T-helper 2 cell treated with Interferon-gamma antibody and Interleukin-4, amounts not matched to agents 100 ng/mL and 5 ng/mL, for 36 hours (primary cell): Measurements from ENCODE around the gene BATF. TPM values are rescaled to one million over a fixed set of nuclear protein-coding genes. Genes with fewer than 3 reads are reported as not detected.

Experiments
- intact Hi-C: fragments of 100-400 bp; cut with micrococcal nuclease; formaldehyde crosslinking; loops from one replicate; pipeline ENCODE4 v1.15.1; 2023
- total RNA-seq: library from RNA; stranded (reverse); gene quantifications from 2 replicates; pipeline ENCODE4 v1.2.3, GENCODE V29; 2022

The BATF gene
- total RNA-seq, 1 donor from 2014 or later, result 56.0 TPM

GRCh38 chr14:75497701-75498100, 24.6 kb upstream of the BATF start:
- intact Hi-C loops, result loop anchor here (2.0 to 10.0 kb wide), 3 partner anchors 17 to 363 kb away; no protein-coding TSS in a partner anchor

DNA sequence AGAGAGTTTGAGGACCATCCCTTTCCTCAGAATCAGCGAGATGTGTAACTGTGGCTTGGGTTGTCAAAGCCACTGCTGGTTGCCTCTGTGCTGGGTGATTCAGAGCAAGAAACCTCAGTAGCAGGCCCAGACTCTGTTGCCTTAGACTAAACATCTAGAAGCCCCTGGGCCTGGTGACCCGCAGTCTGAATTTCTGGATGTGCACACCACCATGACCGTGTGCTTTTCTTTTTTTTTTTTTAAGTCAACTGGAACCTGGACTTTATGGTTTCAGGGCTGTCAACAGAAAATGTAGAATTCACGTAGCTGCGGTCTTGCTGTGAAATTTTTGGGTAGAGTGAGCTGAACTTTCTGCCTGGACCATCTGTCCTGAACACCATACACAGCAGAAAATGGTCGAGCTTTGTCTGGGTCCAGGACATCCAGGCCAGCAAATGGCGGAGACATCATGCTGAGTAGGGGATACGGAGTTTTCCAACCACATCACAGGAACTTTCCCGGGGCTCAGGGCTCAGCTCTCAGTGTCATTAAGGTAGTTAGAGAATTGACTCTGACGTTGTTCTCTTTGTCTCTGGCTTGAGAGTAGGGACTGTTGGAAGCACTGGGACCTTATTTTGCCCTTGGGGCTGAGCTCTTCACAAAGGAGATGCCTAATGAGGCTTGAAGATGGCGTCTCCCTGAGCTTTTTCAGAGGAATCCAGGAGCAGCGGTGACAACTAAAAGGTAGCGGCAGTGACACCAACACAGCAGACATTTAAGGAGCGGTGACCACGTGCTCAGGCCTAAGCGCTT, 23.0 kb upstream of the BATF start:
- intact Hi-C loops, result loop anchor here (2.0 to 10.0 kb wide), 3 partner anchors 16 to 364 kb away; no protein-coding TSS in a partner anchor

- intact Hi-C loops, result no loop called here
These were observed 21.2 kb upstream of the BATF start for GRCh38 chr14:75501080-75501479.

GRCh38 chr14:75504411-75504810, 17.9 kb upstream of the BATF start:
- intact Hi-C loops, result no loop called here

DNA sequence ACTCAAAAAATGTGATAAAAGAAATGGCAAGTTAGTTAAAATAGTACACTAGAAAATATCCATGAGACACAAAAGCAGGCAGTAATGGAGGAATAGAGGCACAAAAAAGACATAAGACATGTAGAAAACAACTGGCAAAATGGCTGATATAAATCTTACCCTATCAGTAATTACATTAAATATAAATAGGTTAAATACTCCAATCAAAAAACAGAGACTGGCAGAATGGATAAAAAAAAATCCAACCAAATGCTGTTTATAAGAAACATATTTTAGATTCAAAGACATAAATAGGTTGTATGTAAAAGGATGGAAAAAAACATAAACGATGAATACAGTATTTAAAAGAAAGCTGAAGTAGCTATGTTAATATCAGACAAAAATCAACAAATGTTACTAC, 15.3 kb upstream of the BATF start:
- intact Hi-C loops, result no loop called here

DNA sequence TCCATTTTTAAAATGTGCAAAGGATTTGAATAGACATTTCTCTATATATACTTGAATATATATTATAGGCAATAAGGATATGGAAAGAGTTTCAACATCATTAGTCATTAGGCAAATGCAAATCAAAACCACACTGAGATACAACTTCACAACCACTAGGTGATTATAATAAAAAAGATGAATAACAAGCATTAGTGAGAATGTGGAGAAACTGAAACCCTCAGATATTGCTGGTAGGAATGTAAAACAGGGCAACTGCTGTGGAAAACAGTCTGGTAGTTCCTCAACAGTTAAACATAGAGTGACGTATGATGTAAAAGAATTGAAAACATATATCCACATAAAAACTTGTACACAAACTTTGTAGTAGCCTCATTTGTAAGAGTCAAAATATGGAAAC, 11.7 kb upstream of the BATF start:
- intact Hi-C loops, result no loop called here

DNA sequence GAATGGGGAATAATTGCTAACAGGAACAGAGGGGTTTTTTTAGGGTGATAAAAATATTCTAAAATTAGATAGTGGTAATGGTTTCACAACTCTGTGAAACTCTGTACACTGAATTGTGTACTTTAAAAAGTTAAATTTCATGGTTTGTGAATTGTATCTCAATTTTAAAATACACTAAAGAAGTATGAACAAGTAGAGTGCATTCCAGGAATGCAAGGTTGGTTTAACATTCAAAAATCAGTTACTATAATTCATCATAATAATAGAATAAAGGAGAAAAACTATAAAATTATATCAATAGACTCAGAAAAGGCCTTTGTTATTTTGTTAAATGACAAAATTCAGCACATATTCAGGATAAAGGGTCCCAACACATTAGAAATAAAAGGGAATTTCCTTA, 11.1 kb upstream of the BATF start:
- intact Hi-C loops, result no loop called here

- intact Hi-C loops, result loop anchor here (2.0 kb wide), 1 partner anchor 15 kb away; no protein-coding TSS in a partner anchor
These were observed 8.2 kb upstream of the BATF start for GRCh38 chr14:75513911-75514672.

DNA sequence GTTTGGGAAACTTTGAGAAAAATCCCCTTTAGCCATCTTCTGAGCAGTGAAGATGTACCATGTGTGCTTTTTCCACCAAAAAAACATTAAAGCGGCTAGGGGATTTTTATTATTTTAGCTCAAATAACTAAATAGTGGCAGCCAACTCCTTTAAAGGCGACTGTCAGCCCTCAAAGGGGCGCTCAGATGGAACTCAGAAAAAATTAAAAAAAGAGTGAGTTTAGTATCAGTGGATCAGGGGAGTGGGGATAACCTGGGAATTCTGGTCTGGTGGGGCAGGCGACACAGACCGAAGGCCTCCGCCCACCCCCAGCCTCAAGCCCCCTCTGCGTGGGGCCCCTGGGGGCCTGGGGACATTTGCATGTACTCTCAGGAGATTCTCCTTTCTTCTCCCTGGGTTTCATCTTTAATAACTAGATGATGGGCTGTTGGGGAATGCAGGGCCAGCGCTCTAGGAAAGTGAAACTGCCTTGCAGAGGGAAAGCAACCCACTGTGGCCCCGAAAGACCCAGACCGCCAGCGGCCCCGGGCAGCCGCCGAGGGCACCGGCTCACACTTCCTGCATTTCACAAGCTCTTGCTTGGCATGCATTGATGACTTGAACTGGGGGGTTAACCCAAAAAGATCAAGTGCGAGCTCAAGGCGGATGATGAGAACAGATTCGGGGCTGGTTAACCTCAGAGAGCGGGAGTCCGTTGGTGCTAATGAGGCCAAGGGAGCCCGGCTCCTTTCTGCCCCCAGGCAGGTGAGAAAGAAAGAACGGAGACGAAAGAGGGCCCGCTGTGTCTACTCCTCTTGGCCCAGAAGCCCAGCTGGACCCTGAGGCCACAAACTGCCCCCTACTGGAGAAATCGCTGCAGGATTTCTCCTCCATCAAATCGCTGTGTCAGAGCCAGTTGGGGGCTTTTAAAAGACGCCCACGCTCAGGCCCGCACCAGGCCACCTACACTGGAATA, 7.3 kb upstream of the BATF start:
- intact Hi-C loops, result loop anchor here (2.0 kb wide), 1 partner anchor 16 kb away; no protein-coding TSS in a partner anchor

DNA sequence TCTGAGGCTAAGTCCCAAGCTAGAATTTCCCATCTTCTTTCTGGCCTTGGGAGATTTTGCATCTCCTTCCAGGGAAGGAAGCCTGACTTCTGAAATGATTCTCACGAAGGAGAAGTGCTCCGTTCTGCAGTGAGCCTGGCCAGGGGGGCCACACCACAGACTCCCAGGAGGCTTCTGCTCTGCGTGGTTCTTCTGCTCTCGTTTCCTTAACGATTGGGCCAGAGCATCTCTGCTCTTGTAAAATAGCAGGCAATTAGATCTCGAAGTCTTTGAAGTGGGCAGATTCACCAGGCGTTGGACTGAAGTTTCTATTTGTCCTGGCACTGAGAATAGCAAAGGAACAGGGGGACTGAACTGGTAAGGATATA, 6.7 kb upstream of the BATF start:
- intact Hi-C loops, result loop anchor here (2.0 kb wide), 1 partner anchor 17 kb away; no protein-coding TSS in a partner anchor

- intact Hi-C loops, result loop anchor here (2.0 kb wide), 1 partner anchor 42 kb away; no protein-coding TSS in a partner anchor
These were observed 3.6 kb upstream of the BATF start for GRCh38 chr14:75518625-75519024.

- intact Hi-C loops, result loop anchor here (2.0 kb wide), 1 partner anchor 41 kb away; no protein-coding TSS in a partner anchor
These were observed 2.9 kb upstream of the BATF start for GRCh38 chr14:75519394-75519793.

- intact Hi-C loops, result loop anchor here (2.0 to 5.0 kb wide), 2 partner anchors 33 to 41 kb away; no protein-coding TSS in a partner anchor
These were observed 2.2 kb upstream of the BATF start for GRCh38 chr14:75519826-75520728.

DNA sequence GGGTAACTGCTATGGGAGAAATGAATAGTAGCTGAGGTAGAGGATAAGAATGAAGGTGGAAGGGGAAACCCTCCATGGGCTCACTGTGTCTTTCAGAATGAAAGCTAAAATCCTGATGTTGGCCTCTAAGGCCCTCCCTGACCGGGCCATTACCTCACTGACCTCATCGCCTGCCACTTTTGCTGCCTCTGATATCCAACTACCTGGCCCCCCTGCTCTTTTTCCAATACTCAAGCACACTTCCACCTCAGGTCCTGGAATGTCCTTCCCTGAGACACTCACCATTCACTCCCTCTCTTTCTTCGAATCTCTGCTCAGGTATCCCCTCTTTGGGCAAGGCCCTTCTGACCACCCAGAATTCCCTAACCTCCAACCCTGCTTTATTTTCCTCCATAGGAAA, 1.4 kb upstream of the BATF start:
- intact Hi-C loops, result loop anchor here (5.0 kb wide), 1 partner anchor 34 kb away; no protein-coding TSS in a partner anchor

DNA sequence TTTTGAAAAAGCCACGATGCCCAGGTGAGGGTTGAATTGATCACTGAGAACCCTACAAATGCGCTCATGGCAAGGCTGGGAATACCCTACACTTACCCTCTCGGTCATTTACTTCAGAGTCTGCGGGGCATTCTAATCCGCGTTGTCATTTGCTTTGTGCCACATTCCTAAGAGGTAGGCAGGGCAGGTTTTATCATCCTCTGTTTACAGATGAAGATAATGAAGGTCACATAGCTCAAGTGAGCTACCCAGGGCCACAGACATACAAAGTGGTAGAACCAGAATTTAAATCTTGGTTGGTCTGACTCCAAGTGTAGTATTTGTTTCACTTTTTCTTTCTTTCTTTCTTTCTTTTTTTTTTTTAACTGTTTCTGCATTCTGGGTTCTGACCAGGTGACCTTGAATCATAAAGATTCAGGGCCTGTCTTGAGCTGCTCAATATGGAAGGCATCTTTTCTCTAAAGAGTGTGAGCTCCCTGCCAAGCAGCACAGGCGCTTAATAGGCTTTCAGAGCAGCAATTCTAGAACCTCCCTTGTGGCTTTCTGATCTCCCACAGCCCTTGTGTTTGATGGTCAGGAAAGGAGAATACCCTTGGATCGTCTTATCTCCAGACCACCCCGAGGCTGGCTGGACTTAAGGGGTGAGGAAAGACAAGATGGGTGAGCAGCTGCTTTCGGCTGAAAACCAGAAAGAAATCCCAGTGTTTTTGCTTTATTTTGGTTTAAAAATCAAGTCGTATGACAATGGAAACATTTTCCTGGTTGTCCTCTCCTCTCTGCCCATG, 662 bp upstream of the BATF start:
- intact Hi-C loops, result loop anchor here (1.0 to 5.0 kb wide), 3 partner anchors 21 to 139 kb away; partner anchors contain the start of genes ERG28 and TTLL5

DNA sequence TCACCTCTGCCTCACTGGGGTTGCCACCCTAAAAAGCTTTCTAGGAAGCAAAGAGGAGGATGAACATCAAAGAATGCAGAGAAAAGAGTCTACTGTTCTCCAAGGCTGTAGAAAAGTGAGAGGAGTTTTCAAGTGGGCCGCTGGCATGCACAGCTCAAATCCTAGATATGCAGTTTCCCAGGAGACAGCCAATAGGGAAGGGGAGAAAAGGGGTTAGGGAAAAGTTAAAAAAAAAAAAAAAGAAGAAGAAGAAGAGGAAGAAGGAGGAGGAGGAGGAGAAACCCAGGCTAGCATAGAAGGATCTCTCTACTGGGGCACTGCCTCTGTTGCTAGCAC, 682 bp downstream of the BATF start:
- intact Hi-C loops, result loop anchor here (1.0 to 5.0 kb wide), 4 partner anchors 8 to 138 kb away; partner anchors contain the start of genes ERG28 and TTLL5

GRCh38 chr14:75523771-75524171, 1.5 kb downstream of the BATF start:
- intact Hi-C loops, result loop anchor here (1.0 to 5.0 kb wide), 3 partner anchors 8 to 137 kb away; partner anchors contain the start of genes ERG28 and TTLL5

- intact Hi-C loops, result no loop called here
These were observed 3.7 kb downstream of the BATF start for GRCh38 chr14:75525969-75526368.
